NCI-H187 (cell line): Measurements from ENCODE around the gene EARS2.

Source experiments
- DNase-seq, 2 experiments: peaks; one replicate each; lab custom pipeline; 2025; lab: John Stamatoyannopoulos, UW

The EARS2 gene

DNA sequence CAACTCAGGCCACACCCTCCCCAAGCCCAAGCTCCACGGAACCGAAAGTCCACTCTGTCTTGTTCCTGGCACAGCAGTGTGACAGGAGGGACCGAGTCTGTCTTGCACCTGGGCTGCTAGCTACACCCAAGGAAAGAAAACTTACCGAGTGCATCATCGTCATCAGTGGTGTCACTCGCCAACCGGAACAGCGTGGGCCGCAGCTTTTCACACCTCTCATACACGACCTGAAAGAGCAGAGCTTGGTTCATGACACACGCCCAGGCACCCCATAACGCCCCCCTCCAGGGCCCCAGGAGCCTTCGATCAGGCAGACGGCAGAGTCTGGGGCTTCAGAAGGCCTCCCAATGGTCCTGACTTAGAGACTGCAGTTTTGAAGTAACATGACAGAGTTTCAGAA, 74.4 kb downstream of the EARS2 start:
- no peak for DNase-seq

GRCh38 chr16:23480257-23480656, 76.9 kb downstream of the EARS2 start:
- no peak for DNase-seq

GRCh38 chr16:23479138-23479537, 78.0 kb downstream of the EARS2 start:
- DNase-seq, result no peak

DNA sequence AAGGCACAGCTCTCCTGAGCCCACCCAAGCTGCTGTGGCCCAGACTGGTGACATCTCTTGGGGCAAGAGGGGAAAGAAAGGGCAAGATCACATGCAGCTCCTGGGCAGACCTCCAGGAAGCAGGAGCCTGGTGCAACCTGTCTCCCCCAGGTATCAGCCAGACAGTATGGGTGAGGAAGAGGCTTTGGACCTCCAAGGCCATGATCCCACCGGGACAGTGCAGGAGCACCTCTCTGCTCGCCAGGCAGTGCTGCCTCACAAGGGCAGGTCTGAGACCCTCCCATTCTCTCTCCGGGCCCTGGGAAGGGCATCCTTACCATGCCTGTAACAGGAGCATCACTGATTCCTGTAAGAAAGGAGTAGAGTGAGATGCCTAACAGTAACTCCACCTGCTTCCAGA, 78.6 kb downstream of the EARS2 start:
- no peak for DNase-seq

- no peak for DNase-seq
Observed at GRCh38 chr16:23476289-23476688, 80.9 kb downstream of the EARS2 start.
